Activated CD4-positive, alpha-beta T cell treated with anti-CD3 and anti-CD28 coated beads for 36 hours (primary cell): ENCODE results near the gene IQGAP3. TPM values are rescaled to one million over a fixed set of nuclear protein-coding genes. Genes with fewer than 3 reads are reported as not detected.

Experiments used
- ATAC-seq: fragments of 200-7000 bp; cut with Tn5 transposase; one replicate; pipeline ENCODE4 v1.10.0; 2021; ENCODE audit warnings: mild to moderate bottlenecking, moderate library complexity
- CTCF ChIA-PET: fragments of 350-600 bp; sonication (Branson Sonifier 250); formaldehyde crosslinking; loops from one replicate; lab custom pipeline; 2021; ENCODE audit warnings: antibody characterized with exemption; lab: Charles Lee
- POLR2A ChIA-PET: fragments of 350-600 bp; sonication (Branson Sonifier 250); formaldehyde crosslinking; loops from one replicate; lab custom pipeline; 2021; ENCODE audit warnings: antibody characterized with exemption, inconsistent platforms; lab: Charles Lee
- DNase-seq: peaks from one replicate; pipeline ENCODE4 v3.0.0-alpha.2; 2020
- H3K27ac Mint-ChIP-seq: one replicate; pipeline ENCODE4 v1.8.0; 2021; ENCODE audit warnings: mixed read lengths
- H3K27me3 Mint-ChIP-seq: one replicate; pipeline ENCODE4 v1.8.0; 2021; ENCODE audit warnings: mixed read lengths
- H3K36me3 Mint-ChIP-seq: one replicate; pipeline ENCODE4 v1.8.0; 2021; ENCODE audit warnings: low read depth, mixed read lengths
- H3K4me1 Mint-ChIP-seq: one replicate; pipeline ENCODE4 v1.8.0; 2021; ENCODE audit warnings: mixed read lengths
- H3K4me3 Mint-ChIP-seq: one replicate; pipeline ENCODE4 v1.8.0; 2021; ENCODE audit warnings: mild to moderate bottlenecking, moderate library complexity, mixed read lengths
- H3K9me3 Mint-ChIP-seq: one replicate; pipeline ENCODE4 v1.8.0; 2021; ENCODE audit warnings: low read depth, mixed read lengths
- intact Hi-C, 2 experiments: fragments of 100-400 bp; cut with DNase I in 1 of 2; cut with micrococcal nuclease in 1 of 2; formaldehyde crosslinking; loops; one replicate each; pipeline versions ENCODE4 v1.14.2 to v1.15.1; 2022 to 2024; cut with DNase I, micrococcal nuclease
- total RNA-seq, 2 experiments: library from RNA; stranded (reverse); gene quantifications; one replicate each; pipeline ENCODE4 v1.2.3, GENCODE V29; 2021

IQGAP3 gene
- total RNA-seq, 2 experiments from 2014 or later: 14.9 to 16.0 TPM

- Mint-ChIP-seq H3K4me3 (no peak overlapping the region), H3K9me3 (no peaks in the 10 kb centered on the region), H3K27ac (peak overlapping the region; percentile 48), H3K27me3 (no peaks in the 10 kb centered on the region), H3K36me3 (peaks cover 76% of the 10 kb centered on the region), H3K4me1 (peaks cover 40% of the 10 kb centered on the region)
- ChIA-PET CTCF (interaction anchor here (1.0 kb wide), 1 partner anchor 31 kb away, joined by 3 read pairs; no protein-coding TSS in a partner anchor), POLR2A (interaction anchor here (0.9 kb wide), 1 partner anchor 22 kb away, joined by 4 read pairs; no protein-coding TSS in a partner anchor)
- ATAC-seq (peak; percentile 33), DNase-seq (peak; percentile 69)
- intact Hi-C loops: no loop called here
Observed at GRCh38 chr1:156476501-156477298, 95.7 kb downstream of the IQGAP3 start.

- ATAC-seq: no peak
- ChIA-PET POLR2A (no interaction called here), CTCF (interaction anchor here (0.9 to 1.3 kb wide), 3 partner anchors 11 to 133 kb away, joined by 3 read pairs; no protein-coding TSS in a partner anchor)
- H3K27me3 Mint-ChIP-seq: no peaks in the 10 kb centered on the region
- H3K9me3 Mint-ChIP-seq: no peaks in the 10 kb centered on the region
- peak overlapping the region; percentile 48 for H3K27ac Mint-ChIP-seq
- intact Hi-C loops: no loop called here
- no peak overlapping the region for H3K4me3 Mint-ChIP-seq
- peaks cover 32% of the 10 kb centered on the region for H3K4me1 Mint-ChIP-seq
- no peak for DNase-seq
- H3K36me3 Mint-ChIP-seq: peaks cover 68% of the 10 kb centered on the region
Observed at GRCh38 chr1:156475568-156476500, 96.5 kb downstream of the IQGAP3 start.

Other genes starting within 250 kb of the IQGAP3 start
- gene CCT3, start 234.3 kb downstream of the IQGAP3 start, total RNA-seq: 100 to 1,000 TPM; 297 to 406 TPM
- gene TSACC, start 234.0 kb downstream of the IQGAP3 start, total RNA-seq: under 1 TPM; 0.25 to 0.83 TPM
- gene RHBG, start 203.4 kb downstream of the IQGAP3 start, total RNA-seq: not detected
- gene MEF2D, start 71.8 kb downstream of the IQGAP3 start, total RNA-seq: 10 to 100 TPM; 32.1 to 33.6 TPM
- 1 to 10 TPM; 7.3 to 9.1 TPM for gene TTC24, start 7.2 kb upstream of the IQGAP3 start, total RNA-seq
- gene NAXE, start 19.2 kb upstream of the IQGAP3 start, total RNA-seq: 10 to 100 TPM; 79.9 to 82.0 TPM
- 10 to 100 TPM; 38.5 to 48.7 TPM for gene GPATCH4, start 28.9 kb upstream of the IQGAP3 start, total RNA-seq
- under 1 TPM in 1 of 2 experiments, not detected in 1; 0.34 TPM for gene HAPLN2, start 46.9 kb upstream of the IQGAP3 start, total RNA-seq
- gene BCAN, start 69.6 kb upstream of the IQGAP3 start, total RNA-seq: not detected
- gene NES, start 104.8 kb upstream of the IQGAP3 start, total RNA-seq: under 1 TPM in 1 of 2 experiments, not detected in 1; 0.02 TPM
- under 1 TPM; 0.88 to 0.98 TPM for gene CRABP2, start 133.0 kb upstream of the IQGAP3 start, total RNA-seq
- gene METTL25B, start 155.9 kb upstream of the IQGAP3 start, total RNA-seq: 10 to 100 TPM; 31.0 to 40.5 TPM
- 10 to 100 TPM; 48.4 to 65.2 TPM for gene ISG20L2, start 156.2 kb upstream of the IQGAP3 start, total RNA-seq
- gene MRPL24, start 168.5 kb upstream of the IQGAP3 start, total RNA-seq: 10 to 100 TPM; 81.9 to 89.7 TPM
- gene HDGF, start 179.1 kb upstream of the IQGAP3 start, total RNA-seq: 100 to 1,000 TPM; 312 to 358 TPM
- gene PRCC, start 195.0 kb upstream of the IQGAP3 start, total RNA-seq: 100 to 1,000 TPM in 1 of 2 experiments, 10 to 100 TPM in 1; 80.4 to 110 TPM
- gene SH2D2A, start 244.3 kb upstream of the IQGAP3 start, total RNA-seq: 100 to 1,000 TPM; 189 to 211 TPM